MM.1S (cell line): Measurements from ENCODE around the gene CCDC178.

ENCODE experiments used
- DNase-seq: peaks from one replicate; pipeline ENCODE4 v3.0.0-alpha.2; 2015
- H2AFZ ChIP-seq: fragments of 300-600 bp; sonication (generic); 2 replicates; pipeline ENCODE4 v1.6.0; 2016; ENCODE audit warnings: antibody characterized with exemption, low read length
- H3F3A ChIP-seq: fragments of 300-600 bp; sonication (generic); 2 replicates; pipeline ENCODE4 v1.6.1; 2016; ENCODE audit warnings: mild to moderate bottlenecking, antibody characterized with exemption, low read length, moderate library complexity, mixed read lengths; ENCODE audit not compliant: insufficient read depth
- H3K27ac ChIP-seq: fragments of 300-600 bp; sonication (generic); 2 replicates; pipeline ENCODE4 v1.5.1; 2016; ENCODE audit warnings: mild to moderate bottlenecking, low read length
- H3K27me3 ChIP-seq: fragments of 300-600 bp; sonication (generic); replicated peaks from 2 replicates; pipeline ENCODE4 v1.6.0; 2016; ENCODE audit warnings: low read length; ENCODE audit not compliant: insufficient read depth
- H3K36me3 ChIP-seq: fragments of 300-600 bp; sonication (generic); replicated peaks from 2 replicates; pipeline ENCODE4 v1.6.1; 2016; ENCODE audit warnings: mild to moderate bottlenecking, low read length, mixed read lengths; ENCODE audit not compliant: insufficient read depth
- H3K4me1 ChIP-seq: fragments of 300-600 bp; sonication (generic); 2 replicates; pipeline ENCODE4 v1.6.1; 2016; ENCODE audit warnings: low read length, mixed read lengths
- H3K4me2 ChIP-seq: fragments of 300-600 bp; sonication (generic); 2 replicates; pipeline ENCODE4 v1.6.0; 2016; ENCODE audit warnings: low read depth, low read length
- H3K4me3 ChIP-seq: fragments of 300-600 bp; sonication (generic); 2 replicates; pipeline ENCODE4 v1.5.1; 2016; ENCODE audit warnings: low read length, mixed read lengths
- H3K79me2 ChIP-seq: fragments of 300-600 bp; sonication (generic); 2 replicates; pipeline ENCODE4 v1.6.1; 2016; ENCODE audit warnings: mixed run types, low read length, mixed read lengths
- H3K9ac ChIP-seq: fragments of 300-600 bp; sonication (generic); 2 replicates; pipeline ENCODE4 v1.6.1; 2016; ENCODE audit warnings: low read length, mixed read lengths
- H3K9me2 ChIP-seq: fragments of 300-600 bp; sonication (generic); replicated peaks from 2 replicates; pipeline ENCODE4 v1.6.1; 2016; ENCODE audit warnings: mild to moderate bottlenecking, low read length, mixed read lengths; ENCODE audit not compliant: insufficient read depth
- H3K9me3 ChIP-seq: fragments of 300-600 bp; sonication (generic); replicated peaks from 2 replicates; pipeline ENCODE4 v1.6.1; 2016; ENCODE audit warnings: mild to moderate bottlenecking, low read length, mixed read lengths; ENCODE audit not compliant: insufficient read depth
- H4K20me1 ChIP-seq: fragments of 300-600 bp; sonication (generic); 2 replicates; pipeline ENCODE4 v1.6.1; 2016; ENCODE audit warnings: mild to moderate bottlenecking, low read length, moderate library complexity, mixed read lengths; ENCODE audit not compliant: insufficient read depth
- EZH2 ChIP-seq: fragments of 300-600 bp; sonication (generic); optimal IDR thresholded peaks from 2 replicates; pipeline ENCODE3; 2017; ENCODE audit warnings: low read depth, mild to moderate bottlenecking, antibody characterized with exemption, low read length, mixed read lengths
- EZH2phosphoT487 ChIP-seq: fragments of 300-600 bp; sonication (generic); IDR thresholded peaks from 2 replicates; pipeline ENCODE4 v1.6.1; 2018; ENCODE audit warnings: antibody characterized with exemption, low read length
- TF ChIP-seq, protein P1 (sequence below): fragments of 300-600 bp; sonication (generic); IDR thresholded peaks from 2 replicates; pipeline ENCODE4 v1.5.1; 2016; ENCODE audit warnings: antibody characterized with exemption, low read length, mixed read lengths

CCDC178 gene

DNA sequence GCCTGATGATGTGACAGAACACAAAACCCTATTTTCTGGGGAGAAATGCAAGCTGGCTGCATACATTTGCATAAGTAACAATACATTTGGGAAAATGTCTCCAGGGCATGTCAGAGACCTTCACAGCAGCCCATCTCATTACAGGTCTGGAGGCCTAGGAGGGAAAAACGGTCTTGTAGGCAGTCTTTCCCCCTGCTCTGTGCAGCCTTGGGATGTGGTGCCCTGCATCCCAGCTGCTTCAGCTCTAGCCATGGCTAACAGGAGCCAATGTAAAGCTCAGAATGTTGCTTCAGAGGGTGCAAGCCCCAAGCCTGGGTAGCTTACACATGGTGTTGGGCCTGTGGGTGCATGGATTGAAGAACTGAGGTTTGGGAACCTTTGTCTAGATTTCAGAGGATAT lies 133.0 kb downstream of the CCDC178 start:
- Histone ChIP-seq H3K36me3 (no peaks in the 10 kb centered on the region), H3K79me2 (no peaks in the 10 kb centered on the region), H2AFZ (no peak overlapping the region), H3K4me3 (no peak overlapping the region), H3K27ac (no peak overlapping the region), H3K27me3 (no peaks in the 10 kb centered on the region), H3F3A (no peaks in the 10 kb centered on the region), H3K4me2 (no peak overlapping the region), H4K20me1 (no peaks in the 10 kb centered on the region), H3K4me1 (no peaks in the 10 kb centered on the region), H3K9ac (no peak overlapping the region), H3K9me2 (no peaks in the 10 kb centered on the region), H3K9me3 (no peaks in the 10 kb centered on the region)
- no peak for DNase-seq
- no peak for TF ChIP-seq EZH2phosphoT487
- TF ChIP-seq EZH2: no peak
- TF ChIP-seq, protein P1, sequence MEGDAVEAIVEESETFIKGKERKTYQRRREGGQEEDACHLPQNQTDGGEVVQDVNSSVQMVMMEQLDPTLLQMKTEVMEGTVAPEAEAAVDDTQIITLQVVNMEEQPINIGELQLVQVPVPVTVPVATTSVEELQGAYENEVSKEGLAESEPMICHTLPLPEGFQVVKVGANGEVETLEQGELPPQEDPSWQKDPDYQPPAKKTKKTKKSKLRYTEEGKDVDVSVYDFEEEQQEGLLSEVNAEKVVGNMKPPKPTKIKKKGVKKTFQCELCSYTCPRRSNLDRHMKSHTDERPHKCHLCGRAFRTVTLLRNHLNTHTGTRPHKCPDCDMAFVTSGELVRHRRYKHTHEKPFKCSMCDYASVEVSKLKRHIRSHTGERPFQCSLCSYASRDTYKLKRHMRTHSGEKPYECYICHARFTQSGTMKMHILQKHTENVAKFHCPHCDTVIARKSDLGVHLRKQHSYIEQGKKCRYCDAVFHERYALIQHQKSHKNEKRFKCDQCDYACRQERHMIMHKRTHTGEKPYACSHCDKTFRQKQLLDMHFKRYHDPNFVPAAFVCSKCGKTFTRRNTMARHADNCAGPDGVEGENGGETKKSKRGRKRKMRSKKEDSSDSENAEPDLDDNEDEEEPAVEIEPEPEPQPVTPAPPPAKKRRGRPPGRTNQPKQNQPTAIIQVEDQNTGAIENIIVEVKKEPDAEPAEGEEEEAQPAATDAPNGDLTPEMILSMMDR: no peak

- Histone ChIP-seq H4K20me1 (no peaks in the 10 kb centered on the region), H3F3A (no peaks in the 10 kb centered on the region), H3K9me3 (no peaks in the 10 kb centered on the region), H3K4me2 (no peak overlapping the region), H3K36me3 (no peaks in the 10 kb centered on the region), H2AFZ (no peak overlapping the region), H3K9me2 (no peaks in the 10 kb centered on the region), H3K27me3 (no peaks in the 10 kb centered on the region), H3K4me1 (no peaks in the 10 kb centered on the region), H3K79me2 (no peaks in the 10 kb centered on the region), H3K9ac (no peak overlapping the region), H3K27ac (no peak overlapping the region), H3K4me3 (no peak overlapping the region)
- DNase-seq: no peak
- no peak for TF ChIP-seq EZH2phosphoT487
- TF ChIP-seq, protein P1: no peak
- no peak for TF ChIP-seq EZH2
Measured at GRCh38 chr18:33304277-33304676, 136.2 kb downstream of the CCDC178 start.

DNA sequence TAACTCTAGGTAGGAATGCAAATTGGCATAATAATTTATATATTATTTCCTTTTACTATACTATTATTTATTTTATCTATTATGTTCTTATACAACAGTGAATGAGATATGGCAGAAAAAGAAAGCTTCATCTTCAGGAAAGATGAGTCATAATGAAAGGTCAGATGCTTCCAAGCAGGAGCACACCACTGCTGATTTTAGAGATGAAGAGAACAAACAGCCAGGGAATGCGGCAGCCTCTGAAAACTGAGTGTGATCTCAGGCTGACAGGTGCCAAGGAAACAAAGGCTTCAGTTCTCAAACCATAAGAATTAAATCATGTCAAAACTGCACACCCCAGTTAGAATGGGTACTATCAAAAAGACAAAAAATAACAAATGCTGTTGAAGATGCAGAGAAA lies 149.0 kb downstream of the CCDC178 start:
- Histone ChIP-seq H3K4me2 (no peak overlapping the region), H3K27me3 (no peaks in the 10 kb centered on the region), H3F3A (no peaks in the 10 kb centered on the region), H3K4me3 (no peak overlapping the region), H3K36me3 (no peaks in the 10 kb centered on the region), H3K79me2 (no peaks in the 10 kb centered on the region), H3K9ac (no peak overlapping the region), H3K9me3 (no peaks in the 10 kb centered on the region), H4K20me1 (no peaks in the 10 kb centered on the region), H3K9me2 (no peaks in the 10 kb centered on the region), H3K4me1 (no peaks in the 10 kb centered on the region), H2AFZ (no peak overlapping the region), H3K27ac (no peak overlapping the region)
- TF ChIP-seq, protein P1: no peak
- no peak for DNase-seq
